ENCODE results near the gene TTC28. TPM values are rescaled to one million over a fixed set of nuclear protein-coding genes. Genes with fewer than 3 reads are reported as not detected.
"Not testable (repeated sequence)": the region's sequence is repeated elsewhere in the genome, so short reads cannot be mapped to it uniquely, and the experiment has no call there.

TTC28 gene
- total RNA-seq, 2 donors from 2014 or later: 94.2 to 170 TPM

DNA sequence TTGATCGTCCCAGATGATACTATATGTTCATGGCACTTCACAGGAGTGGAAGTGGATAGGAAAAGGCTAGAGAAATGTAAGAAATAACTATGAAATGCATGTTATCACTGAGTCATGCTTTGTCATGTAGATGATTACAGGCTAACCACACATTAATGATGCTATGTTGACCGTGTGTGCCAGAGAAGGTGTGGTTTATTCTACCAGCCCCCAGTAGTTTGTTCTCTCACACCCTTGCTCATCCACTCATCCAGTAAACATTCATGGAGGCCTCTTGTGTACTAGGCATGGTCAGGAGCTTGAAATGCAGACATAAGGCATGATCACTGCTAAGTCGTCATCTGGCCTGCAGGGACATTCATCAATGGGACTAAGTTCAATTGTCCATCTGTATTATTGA lies 607.6 kb downstream of the TTC28 start:
- Histone ChIP-seq H3K4me3 (no peak overlapping the region), H3K36me3 (no peaks in the 10 kb centered on the region), H3K27me3 (replicated peaks; ENCODE audit: insufficient read depth) (no peaks in the 10 kb centered on the region), H3K9me3 (no peaks in the 10 kb centered on the region), H3K27ac (no peak overlapping the region), H3K4me1 (ENCODE audit: control insufficient read depth in 1 of 2, low read depth in 2 of 2) (peaks cover 6 to 9% of the 10 kb centered on the region in 2 donors)
- ATAC-seq (ENCODE audit: insufficient number of reproducible peaks, low FRiP score, low read depth): no peak
- DNase-seq (ENCODE audit: low spot score): no peak
- TF ChIP-seq, protein P1, sequence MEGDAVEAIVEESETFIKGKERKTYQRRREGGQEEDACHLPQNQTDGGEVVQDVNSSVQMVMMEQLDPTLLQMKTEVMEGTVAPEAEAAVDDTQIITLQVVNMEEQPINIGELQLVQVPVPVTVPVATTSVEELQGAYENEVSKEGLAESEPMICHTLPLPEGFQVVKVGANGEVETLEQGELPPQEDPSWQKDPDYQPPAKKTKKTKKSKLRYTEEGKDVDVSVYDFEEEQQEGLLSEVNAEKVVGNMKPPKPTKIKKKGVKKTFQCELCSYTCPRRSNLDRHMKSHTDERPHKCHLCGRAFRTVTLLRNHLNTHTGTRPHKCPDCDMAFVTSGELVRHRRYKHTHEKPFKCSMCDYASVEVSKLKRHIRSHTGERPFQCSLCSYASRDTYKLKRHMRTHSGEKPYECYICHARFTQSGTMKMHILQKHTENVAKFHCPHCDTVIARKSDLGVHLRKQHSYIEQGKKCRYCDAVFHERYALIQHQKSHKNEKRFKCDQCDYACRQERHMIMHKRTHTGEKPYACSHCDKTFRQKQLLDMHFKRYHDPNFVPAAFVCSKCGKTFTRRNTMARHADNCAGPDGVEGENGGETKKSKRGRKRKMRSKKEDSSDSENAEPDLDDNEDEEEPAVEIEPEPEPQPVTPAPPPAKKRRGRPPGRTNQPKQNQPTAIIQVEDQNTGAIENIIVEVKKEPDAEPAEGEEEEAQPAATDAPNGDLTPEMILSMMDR (IDR thresholded peaks at IDR 0.05): no peak

DNA sequence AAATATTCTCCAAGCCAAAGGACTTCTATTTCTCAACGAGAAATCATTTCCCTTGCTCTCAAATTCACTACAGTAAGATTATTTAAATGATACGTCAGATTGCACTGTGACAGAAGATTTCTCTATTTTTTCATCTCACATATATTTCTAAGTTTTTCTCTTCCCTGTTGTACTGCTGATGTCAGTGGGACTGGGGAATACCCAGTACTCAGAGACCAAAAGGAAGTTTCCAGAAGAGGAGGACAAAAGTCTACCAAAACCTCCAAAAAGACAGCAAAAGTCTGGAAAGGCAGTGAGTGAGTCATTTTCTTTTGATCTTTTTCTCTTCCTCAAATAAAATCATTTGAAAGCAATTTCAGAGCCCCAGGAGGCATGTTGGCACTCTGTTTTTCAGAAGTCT lies 610.8 kb downstream of the TTC28 start:
- Histone ChIP-seq H3K4me1 (ENCODE audit: control insufficient read depth in 1 of 2, low read depth in 2 of 2) (no peaks in the 10 kb centered on the region), H3K4me3 (no peak overlapping the region), H3K27ac (no peak overlapping the region), H3K9me3 (no peaks in the 10 kb centered on the region), H3K36me3 (no peaks in the 10 kb centered on the region), H3K27me3 (replicated peaks; ENCODE audit: insufficient read depth) (no peaks in the 10 kb centered on the region)
- TF ChIP-seq, protein P1 (IDR thresholded peaks at IDR 0.05): no peak
- DNase-seq (ENCODE audit: low spot score) (no peak), ATAC-seq (ENCODE audit: insufficient number of reproducible peaks, low FRiP score, low read depth) (no peak)

DNA sequence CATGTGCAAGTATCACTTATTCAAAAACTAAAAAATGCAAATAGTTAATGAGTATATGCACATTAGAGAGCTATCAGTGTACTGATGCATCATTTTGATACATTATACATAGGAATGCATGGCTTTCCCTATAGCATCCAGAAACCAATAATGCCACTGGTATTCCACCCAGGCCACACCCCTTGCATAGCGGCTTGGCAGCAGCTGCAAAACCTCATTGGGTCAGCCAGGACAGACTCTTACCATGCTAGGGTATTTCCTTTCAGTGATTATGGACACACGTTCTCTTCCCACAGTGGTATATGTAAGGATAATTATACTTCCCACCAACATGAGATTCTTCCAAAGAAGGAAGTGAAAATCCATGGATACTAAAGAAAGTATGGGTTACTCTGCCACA lies 614.7 kb downstream of the TTC28 start:
- TF ChIP-seq, protein P1 (IDR thresholded peaks at IDR 0.05): no peak
- DNase-seq (ENCODE audit: low spot score): no peak
- H3K9me3 ChIP-seq: no peaks in the 10 kb centered on the region
- no peak overlapping the region for H3K4me3 ChIP-seq
- no peaks in the 10 kb centered on the region for H3K4me1 ChIP-seq (ENCODE audit: control insufficient read depth in 1 of 2, low read depth in 2 of 2)
- H3K27ac ChIP-seq: no peak overlapping the region
- H3K36me3 ChIP-seq: no peaks in the 10 kb centered on the region
- H3K27me3 ChIP-seq (replicated peaks; ENCODE audit: insufficient read depth): no peaks in the 10 kb centered on the region
- ATAC-seq (ENCODE audit: insufficient number of reproducible peaks, low FRiP score, low read depth): no peak

DNA sequence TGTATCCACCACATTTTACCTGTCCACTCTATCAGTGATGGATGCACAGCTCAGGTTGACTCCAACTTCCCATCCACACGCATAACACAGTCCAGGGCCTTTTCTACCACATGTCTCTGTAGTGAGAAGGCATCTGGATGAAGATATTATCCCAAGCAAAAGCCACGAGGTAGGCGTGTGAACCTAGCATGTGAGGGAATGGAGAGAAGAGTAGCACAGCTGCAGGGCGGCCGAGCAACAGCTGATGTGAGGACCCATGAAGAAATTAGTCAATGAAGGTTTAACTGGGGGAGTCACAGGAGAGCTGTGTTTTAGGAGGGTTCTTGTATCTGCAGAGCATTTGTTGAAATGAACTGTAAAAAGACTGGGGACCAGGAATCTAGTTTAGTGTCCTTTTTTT lies 616.0 kb downstream of the TTC28 start:
- H3K27me3 ChIP-seq (replicated peaks; ENCODE audit: insufficient read depth): no peaks in the 10 kb centered on the region
- H3K4me1 ChIP-seq (ENCODE audit: control insufficient read depth in 1 of 2, low read depth in 2 of 2): no peaks in the 10 kb centered on the region
- no peaks in the 10 kb centered on the region for H3K36me3 ChIP-seq
- H3K4me3 ChIP-seq: no peak overlapping the region
- H3K9me3 ChIP-seq: no peaks in the 10 kb centered on the region
- no peak for ATAC-seq (ENCODE audit: insufficient number of reproducible peaks, low FRiP score, low read depth)
- TF ChIP-seq, protein P1 (IDR thresholded peaks at IDR 0.05): no peak
- no peak for DNase-seq (ENCODE audit: low spot score)
- H3K27ac ChIP-seq: no peak overlapping the region

DNA sequence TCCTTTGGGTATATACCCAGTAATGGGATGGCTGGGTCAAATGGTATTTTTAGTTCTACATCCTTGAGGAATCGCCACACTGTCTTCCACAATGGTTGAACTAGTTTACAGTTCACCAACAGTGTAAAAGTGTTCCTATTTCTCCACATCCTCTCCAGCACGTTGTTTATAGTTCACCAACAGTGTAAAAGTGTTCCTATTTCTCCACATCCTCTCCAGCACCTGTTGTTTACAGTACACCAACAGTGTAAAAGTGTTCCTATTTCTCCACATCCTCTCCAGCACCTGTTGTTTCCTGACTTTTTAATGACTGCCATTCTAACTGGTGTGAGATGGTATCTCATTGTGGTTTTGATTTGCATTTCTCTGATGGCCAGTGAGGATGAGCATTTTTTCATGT lies 619.0 kb downstream of the TTC28 start:
- not testable (repeated sequence) for H3K4me3 ChIP-seq; DNase-seq (ENCODE audit: low spot score); H3K4me1 ChIP-seq (ENCODE audit: control insufficient read depth in 1 of 2, low read depth in 2 of 2); H3K27me3 ChIP-seq (replicated peaks; ENCODE audit: insufficient read depth); H3K9me3 ChIP-seq; ATAC-seq (ENCODE audit: insufficient number of reproducible peaks, low FRiP score, low read depth); H3K27ac ChIP-seq; H3K36me3 ChIP-seq

DNA sequence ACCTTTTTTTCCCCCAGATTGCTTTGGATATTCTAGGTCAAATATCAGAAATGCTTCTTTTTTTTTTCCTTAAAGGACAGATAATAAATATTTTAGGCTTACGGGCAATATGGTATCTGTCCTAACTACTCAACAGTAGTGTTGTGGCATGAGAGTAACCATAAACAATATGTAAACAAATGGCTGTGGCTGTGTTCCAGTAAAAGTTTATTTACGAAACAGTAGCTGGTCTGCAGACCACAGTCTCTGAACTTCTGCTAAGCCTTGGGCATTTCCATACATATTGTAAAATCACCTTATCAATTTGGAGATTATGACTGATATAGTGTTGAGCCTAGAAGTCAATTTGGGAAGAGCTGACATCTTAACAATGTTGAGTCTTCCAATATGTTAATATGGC lies 621.6 kb downstream of the TTC28 start:
- TF ChIP-seq, protein P1 (IDR thresholded peaks at IDR 0.05): no peak
- DNase-seq (ENCODE audit: low spot score): no peak
- Histone ChIP-seq H3K27me3 (replicated peaks; ENCODE audit: insufficient read depth) (no peaks in the 10 kb centered on the region), H3K27ac (no peak overlapping the region), H3K4me1 (ENCODE audit: control insufficient read depth in 1 of 2, low read depth in 2 of 2) (no peaks in the 10 kb centered on the region), H3K9me3 (no peaks in the 10 kb centered on the region), H3K36me3 (no peaks in the 10 kb centered on the region), H3K4me3 (no peak overlapping the region)
- no peak for ATAC-seq (ENCODE audit: insufficient number of reproducible peaks, low FRiP score, low read depth)

Measured in thoracic aorta (tissue), 2 donors.